HG03175 (cell line): ENCODE measurements around the gene IRF1.
A peak's percentile ranks its signal among the peaks of the same experiment; 100 is the strongest.

Experiments used
- ATAC-seq: cut with Tn5 transposase; IDR thresholded peaks from one replicate; pipeline ENCODE4 v1.9.1; 2021; ENCODE audit warnings: mild to moderate bottlenecking, moderate library complexity; ENCODE audit not compliant: unreplicated experiment

Gene IRF1

GRCh38 chr5:132463811-132464155 lies 26.8 kb downstream of the IRF1 start:
- ATAC-seq, result no peak

GRCh38 chr5:132462856-132463745 lies 27.5 kb downstream of the IRF1 start:
- no peak for ATAC-seq

DNA sequence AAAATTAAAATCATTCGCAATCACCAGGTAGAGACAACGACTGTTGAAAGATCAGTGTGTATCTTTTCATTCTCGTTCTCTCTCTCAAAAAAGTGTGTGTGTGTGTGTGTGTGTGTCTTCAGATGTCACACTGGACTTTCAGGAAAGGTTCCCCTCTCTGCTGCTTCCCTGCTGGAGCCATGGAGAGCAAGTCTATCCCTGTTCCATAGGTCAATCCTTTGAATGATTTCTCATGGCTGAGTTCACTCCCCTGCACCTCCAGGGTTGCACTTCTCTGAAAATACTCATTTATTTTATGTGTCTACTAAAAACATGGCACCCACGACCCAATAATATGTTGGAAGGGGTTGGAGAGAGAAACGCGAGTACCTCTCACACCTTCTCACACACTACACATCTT lies 28.2 kb downstream of the IRF1 start:
- no peak for ATAC-seq

GRCh38 chr5:132461569-132462070 lies 29.0 kb downstream of the IRF1 start:
- ATAC-seq, result no peak

DNA sequence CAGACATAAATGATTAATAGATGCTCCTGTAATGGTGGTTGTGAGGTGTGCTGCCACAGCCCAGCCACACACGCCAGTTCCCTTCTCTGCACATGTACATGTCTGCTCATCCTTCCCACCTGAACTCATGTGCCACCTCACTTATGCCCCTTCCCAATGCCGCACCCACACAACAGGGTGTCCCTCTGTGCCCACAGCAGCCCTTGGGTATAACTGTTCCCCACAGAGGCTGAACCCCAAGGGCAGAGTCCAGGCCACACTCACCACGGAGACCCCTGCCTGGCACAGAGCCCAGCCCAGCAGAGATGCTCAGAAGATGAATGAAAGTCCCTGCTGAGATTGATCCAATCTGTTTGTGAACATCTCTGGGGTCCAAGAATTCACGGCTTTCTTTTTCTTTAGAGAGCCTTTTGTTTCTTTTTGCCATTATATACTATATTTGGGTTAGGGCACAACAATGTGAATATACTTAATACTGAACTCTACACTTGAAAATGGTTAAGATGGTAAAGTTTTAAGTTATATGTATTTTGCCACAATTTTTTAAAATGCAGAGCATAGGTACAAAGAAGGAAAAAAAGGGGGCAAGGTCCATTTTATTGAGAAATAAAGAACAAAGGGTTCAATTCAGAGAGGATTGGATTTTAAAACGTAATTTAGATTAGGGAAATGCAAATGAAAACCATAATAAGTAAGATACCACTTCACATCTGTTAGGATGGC lies 29.6 kb downstream of the IRF1 start:
- ATAC-seq, result no peak

DNA sequence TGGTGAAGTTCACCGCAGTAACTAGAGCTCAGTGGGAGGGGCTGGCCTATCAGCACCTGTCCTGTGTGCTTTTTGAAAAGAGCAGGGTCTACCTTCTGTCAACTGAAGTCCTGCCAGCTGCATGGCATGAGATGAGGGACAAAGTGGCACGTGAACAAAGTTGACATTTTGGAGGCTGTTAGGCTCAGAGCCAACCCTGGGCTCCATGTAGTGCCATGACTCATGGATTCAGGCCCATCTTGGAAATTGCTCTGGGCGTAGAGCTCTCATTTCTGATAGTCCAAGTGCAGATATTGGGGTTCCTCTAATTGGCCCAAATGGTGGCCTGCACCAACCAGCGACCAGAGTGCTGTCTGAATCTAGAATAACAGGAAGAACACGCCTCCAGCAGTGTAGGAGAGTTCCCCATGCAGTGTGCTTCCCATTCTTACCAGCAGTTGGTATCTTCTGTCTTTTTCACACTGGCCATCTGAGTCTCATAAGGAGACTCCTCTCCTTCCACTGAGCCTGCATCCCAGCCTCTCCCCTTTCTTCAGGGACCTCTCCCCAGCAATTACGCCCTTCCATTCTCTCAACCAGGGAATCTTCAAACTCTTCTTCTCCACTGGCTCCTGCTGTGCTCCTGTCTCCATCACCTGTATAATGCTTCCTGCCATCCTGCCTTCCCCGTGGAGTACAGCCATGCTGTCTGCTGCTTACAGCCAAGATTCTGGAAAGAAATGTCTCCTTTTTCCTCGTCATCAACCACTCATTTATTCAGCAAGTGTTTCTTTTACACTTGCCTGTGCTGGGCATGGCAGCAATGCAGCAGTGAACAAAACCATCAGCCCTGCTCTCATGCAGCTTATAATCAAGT lies 30.4 kb downstream of the IRF1 start:
- no peak for ATAC-seq

DNA sequence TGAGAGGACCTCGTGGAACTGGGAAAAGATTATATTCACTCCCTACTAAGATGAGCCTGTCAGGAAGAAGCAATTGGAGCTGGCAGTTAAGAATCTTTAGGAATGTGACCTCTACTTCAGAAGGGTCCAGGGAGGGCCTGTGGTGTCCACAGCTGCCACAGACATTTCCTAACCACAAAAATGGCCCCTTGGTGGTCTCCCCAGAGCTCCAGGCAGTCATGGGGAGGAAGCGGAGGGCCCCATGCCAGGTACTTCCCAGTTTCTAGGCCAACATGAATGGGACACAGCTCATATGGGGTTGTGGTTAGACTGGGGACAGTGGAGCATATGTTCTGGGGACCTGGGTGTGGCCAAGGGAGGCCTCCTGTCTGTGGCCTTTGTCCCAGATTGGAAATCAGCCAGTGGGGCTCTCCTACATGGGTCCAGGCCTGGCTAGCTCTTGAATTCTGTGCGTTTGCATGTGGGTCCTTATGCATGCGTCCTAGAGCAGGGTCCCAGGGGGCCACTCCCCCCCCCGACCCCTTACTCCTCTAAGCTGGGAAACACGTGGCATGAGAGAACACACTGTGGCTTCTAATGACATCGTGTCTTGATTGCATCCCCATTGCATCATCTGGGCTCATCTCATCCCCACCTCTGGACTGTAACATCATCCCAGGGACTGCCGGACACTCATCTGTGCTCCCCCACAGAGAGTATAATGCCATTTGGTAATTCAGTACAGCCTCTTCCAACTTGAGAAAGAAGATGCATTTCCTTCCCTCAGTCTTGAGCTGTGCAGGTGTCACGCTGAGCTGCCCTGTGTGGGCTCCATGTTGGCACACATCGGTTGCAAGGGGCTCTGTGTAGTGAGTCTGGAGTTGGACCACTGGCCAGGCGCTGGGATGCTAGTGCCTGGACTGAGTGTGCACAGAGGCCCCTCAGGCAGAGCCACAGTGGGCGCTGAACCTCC lies 31.3 kb downstream of the IRF1 start:
- no peak for ATAC-seq

- ATAC-seq, result peak; percentile 52
Observed at GRCh38 chr5:132458651-132459030, 31.9 kb downstream of the IRF1 start.

DNA sequence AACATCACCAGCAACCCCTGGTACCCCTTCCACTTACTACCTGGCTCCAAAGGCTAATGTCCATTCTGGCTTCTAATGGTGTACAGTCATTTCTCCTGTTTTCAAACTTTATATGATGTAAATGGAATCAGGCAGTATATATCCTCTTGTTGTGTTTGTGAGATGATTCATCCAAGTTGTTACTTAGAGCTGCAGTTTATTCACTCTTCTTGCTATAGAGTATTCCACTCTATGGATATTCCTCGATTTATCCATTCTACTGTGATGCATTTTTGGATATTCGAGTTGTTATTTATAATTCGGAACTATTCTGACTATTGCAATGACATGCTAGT lies 32.4 kb downstream of the IRF1 start:
- ATAC-seq, result no peak

GRCh38 chr5:132457371-132458225 lies 33.0 kb downstream of the IRF1 start:
- ATAC-seq, result peak; percentile 4

DNA sequence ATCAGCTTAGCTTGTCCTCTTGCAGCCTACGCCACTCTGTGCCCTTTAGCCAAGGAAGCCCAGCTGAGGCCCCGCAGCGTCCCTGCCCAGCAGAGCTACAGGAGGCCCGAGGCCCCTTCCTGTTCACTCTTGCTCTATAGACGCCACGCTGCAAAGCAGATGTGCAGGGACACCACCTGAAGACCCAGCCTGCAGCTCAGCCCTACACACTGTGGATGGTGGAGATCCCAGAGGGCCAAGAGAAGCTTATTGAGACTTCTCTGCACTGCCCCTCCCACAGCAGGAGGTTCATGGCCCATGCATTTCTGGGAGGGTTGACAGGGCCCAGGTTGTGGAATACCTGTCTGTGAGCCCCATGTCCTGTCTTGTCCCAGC lies 33.6 kb downstream of the IRF1 start:
- peak; percentile 18 for ATAC-seq

DNA sequence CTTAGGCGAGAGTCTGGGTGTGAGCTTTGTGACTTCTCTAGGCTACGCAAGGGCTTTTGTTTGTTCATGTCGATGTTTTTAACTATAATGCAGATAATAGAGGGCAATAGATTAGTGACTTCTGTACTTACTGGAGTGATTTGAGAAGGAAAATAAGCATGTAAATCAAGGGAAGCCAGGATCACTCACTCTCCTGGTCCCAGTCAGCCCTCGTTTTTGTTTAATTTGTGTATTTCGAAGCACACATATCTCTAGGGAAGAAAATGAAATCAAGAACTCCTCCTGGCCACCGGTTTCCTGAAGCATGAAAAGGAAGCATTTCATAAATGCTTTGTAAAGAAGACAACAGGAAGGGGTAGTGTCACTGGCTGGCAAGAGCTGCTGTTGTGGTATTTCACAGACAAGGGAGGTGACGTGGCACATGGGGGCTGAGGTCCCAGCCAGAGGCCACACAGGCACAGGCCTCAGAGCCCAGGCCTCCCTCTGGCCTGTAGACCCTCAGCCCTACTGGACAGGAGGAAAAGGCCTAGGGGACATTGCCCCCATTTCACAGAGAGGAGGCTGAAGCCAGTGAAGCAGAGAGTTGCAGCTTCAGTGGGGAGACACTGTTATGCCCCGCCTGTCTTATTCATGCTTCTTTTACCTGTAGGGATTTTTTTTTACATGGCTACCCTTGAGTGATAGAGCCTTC lies 34.1 kb downstream of the IRF1 start:
- peak; percentile 68 for ATAC-seq

DNA sequence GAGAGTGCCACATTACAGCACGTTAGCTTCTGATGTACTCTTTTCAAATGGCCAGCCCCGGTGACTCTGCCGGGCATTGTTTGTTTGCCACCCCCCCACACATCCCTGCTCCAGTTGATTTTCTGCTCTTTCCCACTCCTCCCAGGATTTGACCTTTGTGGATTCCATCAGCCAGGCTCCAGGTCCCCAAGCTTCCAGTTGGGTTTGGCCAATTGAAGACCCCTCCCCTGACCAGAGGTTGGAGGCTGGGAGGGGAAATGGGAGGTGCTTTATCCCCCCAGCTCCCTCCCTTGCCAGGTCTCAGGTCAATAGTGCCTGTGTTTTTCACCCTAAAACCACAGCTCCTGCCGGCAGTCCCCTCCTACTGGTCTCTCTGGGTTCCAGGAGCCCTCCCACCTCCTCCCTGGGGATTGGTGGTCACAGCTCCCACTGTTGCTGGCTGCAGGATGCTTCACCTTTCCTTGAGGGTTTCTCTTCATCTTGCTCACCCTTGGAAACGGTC lies 34.9 kb downstream of the IRF1 start:
- no peak for ATAC-seq

GRCh38 chr5:132454361-132454760 lies 36.2 kb downstream of the IRF1 start:
- no peak for ATAC-seq

- ATAC-seq, result no peak
Observed at GRCh38 chr5:132451387-132451786, 39.2 kb downstream of the IRF1 start.

GRCh38 chr5:132449060-132449459 lies 41.5 kb downstream of the IRF1 start:
- no peak for ATAC-seq

- ATAC-seq, result no peak
Observed at GRCh38 chr5:132447196-132447595, 43.4 kb downstream of the IRF1 start.

DNA sequence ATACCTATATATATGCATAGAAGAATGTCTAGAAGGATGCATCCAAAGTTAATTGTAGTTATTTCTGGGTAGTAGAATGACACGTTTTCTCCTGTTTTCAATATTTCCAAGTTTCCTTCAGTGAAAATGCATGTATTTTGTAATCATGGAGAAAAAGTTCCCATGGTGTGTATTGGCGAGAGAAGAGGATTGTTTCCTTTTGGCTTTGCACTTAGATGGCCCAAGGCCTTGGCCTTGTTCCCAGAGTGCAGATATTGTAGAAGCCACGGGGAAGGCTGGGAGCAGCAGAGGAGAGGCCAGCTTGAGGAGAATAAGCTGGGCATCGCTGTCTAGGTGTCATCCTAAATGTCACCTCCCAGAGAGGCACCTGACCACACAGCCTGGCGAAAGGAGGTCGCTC lies 44.0 kb downstream of the IRF1 start:
- no peak for ATAC-seq

- ATAC-seq, result no peak
Observed at GRCh38 chr5:132445930-132446329, 44.6 kb downstream of the IRF1 start.
